ENCODE measurements around the gene GRB10.

GRB10 gene

DNA sequence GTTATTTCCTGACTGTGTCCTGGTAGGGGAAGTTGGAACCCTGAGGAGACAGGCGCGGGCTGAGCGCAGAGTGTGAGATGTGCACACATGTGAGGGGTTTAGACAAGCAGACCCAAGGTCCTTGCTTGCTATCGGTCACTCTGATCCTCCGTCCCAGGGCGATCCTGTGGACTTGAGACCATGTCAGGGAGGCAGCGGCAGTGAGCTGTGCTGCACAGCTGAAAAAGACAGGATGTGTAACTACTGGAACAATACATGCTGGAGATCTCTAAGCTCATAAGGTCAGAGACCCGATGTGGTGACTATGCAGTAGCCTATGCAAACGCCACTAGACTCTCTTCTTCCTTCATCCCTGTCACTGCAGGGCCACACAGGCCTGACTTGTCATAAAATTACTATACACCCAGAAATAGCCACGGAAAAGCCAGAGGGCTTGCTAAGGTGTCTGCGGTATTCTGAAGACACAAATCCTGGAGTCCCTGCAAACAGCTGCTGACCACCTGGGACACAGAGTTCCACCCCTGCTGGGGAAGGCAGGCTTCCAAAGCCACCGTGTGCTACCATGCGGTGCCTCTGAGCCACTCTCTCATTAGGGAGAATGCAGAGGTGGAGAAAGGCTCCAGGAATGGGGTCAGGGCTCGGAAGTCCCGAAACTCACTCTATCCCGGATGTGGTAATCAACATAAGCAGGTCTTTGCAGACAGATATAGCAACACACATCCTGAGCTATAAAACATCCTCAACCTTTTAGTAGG, 126.4 kb downstream of the GRB10 start:
- DNase-seq (ENCODE audit: low read depth in 2 of 2) = no peak

GRCh38 chr7:50655490-50655889, 127.2 kb downstream of the GRB10 start:
- no peak for DNase-seq (ENCODE audit: low read depth in 2 of 2)

- no peak for DNase-seq (ENCODE audit: low read depth in 2 of 2)
These were observed 127.7 kb downstream of the GRB10 start for GRCh38 chr7:50655020-50655419.

- no peak for DNase-seq (ENCODE audit: low read depth in 2 of 2)
These were observed 128.7 kb downstream of the GRB10 start for GRCh38 chr7:50653981-50654425.

- no peak for DNase-seq (ENCODE audit: low read depth in 2 of 2)
These were observed 129.4 kb downstream of the GRB10 start for GRCh38 chr7:50653126-50653864.

- no peak for DNase-seq (ENCODE audit: low read depth in 2 of 2)
These were observed 130.1 kb downstream of the GRB10 start for GRCh38 chr7:50652400-50653125.

- no peak for DNase-seq (ENCODE audit: low read depth in 2 of 2)
These were observed 131.3 kb downstream of the GRB10 start for GRCh38 chr7:50651271-50651989.

- no peak for DNase-seq (ENCODE audit: low read depth in 2 of 2)
These were observed 132.5 kb downstream of the GRB10 start for GRCh38 chr7:50650057-50650664.

DNA sequence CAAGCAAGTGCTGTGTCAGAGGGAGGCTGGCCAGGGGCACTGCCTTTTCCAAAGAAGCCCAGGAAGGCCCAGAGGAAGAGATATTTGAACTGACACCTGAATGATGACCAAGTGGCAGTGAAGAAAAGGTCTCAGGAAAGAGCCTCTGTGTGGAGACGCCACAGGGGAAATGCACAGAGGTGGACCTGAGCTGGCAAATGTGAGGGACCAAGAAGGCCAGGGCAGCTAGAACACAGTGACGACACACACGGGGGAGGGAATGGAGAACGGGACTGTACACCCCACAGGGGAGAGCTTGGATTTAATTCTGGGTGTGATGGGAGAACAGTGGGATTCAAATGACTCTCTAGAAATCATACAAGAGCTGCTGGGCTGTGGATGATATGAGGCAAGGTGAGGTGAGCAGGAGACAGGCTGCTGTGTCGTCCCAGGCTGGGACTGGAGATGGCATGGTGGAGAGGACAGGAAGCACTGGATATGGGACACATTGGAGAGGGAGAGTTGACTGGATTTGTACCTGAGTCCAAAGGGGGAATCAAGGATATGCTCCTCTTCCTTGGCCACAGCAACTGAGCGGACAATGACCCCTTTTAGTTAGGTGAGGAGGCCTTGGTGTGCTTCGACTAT, 133.3 kb downstream of the GRB10 start:
- no peak for DNase-seq (ENCODE audit: low read depth in 2 of 2)

GRCh38 chr7:50648570-50649169, 134.0 kb downstream of the GRB10 start:
- no peak for DNase-seq (ENCODE audit: low read depth in 2 of 2)

DNA sequence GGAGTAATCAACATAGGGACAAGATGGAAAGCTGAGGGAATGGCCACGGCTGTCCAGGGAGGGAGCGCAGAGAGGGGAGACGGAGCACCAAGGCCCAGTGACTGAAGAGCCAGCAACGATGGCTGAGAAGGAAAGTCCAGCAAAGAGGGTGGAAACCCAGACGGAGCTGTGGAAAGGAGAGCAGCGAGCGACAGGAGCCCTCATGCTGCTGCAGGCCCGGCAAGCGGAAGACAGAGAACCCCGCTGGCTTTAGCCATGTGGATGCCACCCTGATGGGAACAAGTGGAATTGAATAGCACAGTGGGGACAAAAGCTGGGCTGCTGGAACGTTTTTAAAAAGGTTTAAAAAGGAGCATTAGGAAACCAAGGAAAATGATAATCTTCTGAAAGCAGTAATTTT, 134.6 kb downstream of the GRB10 start:
- DNase-seq (ENCODE audit: low read depth in 2 of 2) = no peak

DNA sequence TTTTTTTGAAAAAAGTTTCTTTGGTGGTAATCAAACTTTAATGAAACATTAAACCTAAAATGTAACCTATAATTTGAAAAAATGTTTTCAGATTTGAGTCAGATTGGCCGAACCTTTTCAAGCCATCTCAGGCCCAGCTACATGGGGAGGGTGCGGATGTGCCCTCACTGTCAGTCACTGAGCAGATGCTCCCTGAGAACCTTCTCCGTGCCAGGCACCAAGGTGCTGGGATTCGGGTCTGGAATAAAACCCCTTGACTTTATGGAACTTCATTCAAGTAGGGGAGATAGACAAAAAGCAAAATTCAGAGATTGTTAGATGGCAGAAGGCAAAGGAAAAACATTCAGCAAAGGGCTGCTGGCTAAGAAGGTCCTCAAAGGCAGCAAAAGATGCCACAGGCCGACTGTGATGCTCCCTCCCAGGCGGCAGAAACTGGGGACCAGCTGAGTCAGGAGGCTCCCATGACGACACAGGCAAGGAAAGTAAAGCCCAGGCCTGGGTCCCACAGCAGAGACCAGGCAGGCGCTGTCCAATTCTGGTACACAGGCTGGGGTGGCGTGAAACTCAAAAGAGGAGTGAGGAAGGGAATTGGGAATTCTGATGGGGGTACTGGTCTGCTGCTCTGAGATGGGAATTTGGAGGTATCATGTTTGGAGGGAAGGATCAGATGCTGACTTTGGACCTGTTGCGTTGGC, 135.3 kb downstream of the GRB10 start:
- no peak for DNase-seq (ENCODE audit: low read depth in 2 of 2)

GRCh38 chr7:50646069-50646468, 136.6 kb downstream of the GRB10 start:
- DNase-seq (ENCODE audit: low read depth in 2 of 2) = no peak

DNA sequence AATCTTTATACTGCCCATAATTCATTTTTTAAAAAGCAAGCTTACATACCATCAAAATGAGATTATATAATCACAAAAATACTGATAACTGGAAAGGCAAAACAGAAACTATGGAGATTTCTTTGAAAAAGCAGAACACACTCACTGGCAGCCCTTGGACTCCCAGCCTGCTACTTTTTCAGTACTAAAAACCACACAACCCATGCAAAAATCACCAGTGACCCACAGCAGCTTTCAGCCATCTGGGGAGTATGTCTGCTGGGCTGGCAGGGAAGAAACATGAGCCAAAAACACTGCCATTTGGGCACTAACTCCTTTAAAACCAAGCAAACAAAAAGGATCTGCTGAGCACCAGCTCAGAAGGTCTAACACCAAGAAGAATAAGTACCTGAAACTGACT, 137.5 kb downstream of the GRB10 start:
- no peak for DNase-seq (ENCODE audit: low read depth in 2 of 2)

- DNase-seq (ENCODE audit: low read depth in 2 of 2) = no peak
These were observed 138.1 kb downstream of the GRB10 start for GRCh38 chr7:50644586-50644985.

DNA sequence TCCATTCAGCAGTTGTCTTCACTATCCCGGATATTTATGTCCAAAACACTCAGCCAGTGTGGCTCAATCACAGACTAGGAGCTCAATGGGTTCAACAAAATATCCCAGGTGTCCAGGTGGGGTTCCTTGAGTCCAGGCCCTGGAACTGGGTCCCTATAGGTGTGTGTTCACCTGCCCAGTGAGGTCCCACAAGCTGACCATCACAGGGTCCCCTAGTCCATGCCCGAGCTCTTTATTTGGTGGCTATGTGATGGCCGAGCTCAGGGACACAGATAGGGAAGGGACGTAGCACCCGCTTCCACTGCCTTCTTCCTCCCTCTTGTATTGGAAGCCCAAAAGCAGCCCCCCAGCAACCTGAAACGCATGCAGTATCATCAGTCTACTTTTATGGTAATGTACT, 138.6 kb downstream of the GRB10 start:
- DNase-seq (ENCODE audit: low read depth in 2 of 2) = no peak

DNA sequence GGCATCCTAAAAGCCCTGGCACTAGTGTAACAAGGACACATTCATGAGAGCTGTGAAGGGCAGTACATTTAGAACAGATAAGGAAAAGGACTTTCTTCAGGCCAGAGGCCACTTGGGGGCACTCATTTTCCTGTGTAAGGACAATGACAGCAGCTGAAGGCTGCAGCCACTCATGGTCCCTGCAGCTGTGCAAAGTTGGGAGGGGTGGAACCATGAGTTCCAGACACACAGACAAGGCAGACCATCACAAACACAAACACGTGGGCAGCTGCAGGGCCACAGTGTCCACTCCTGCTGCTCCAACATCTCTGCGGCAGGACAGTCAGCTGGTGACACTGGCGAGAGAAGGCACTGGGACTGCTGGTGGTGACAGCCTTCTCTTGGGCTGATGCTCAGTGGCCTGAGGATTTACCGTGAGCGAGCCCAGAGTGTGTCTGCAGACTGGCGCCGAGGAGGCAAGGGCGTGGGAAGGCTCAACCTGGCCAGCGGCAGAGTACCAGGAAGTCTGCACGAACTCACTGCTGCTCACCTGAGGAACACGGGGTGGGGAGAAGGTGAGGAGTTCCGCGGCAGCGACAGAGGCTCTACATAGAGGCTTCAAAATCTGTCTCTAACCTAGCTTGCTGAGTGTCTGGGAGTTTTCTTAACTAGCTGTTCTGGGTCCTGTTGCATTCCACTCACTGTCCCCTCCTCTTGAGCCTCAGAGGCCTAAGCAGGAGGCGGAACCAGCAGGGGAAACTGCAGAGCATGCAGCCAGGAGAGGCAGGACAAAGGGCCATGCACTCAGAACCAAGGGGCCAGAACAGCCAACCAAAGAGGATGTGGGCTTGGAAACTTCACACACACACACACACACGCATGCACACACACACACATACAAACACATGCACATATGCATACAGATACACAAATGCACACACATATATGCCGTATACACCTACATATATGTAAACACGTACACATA, 141.0 kb downstream of the GRB10 start:
- no peak for DNase-seq (ENCODE audit: low read depth in 2 of 2)

- DNase-seq (ENCODE audit: low read depth in 2 of 2) = no peak
These were observed 141.9 kb downstream of the GRB10 start for GRCh38 chr7:50640779-50641178.

DNA sequence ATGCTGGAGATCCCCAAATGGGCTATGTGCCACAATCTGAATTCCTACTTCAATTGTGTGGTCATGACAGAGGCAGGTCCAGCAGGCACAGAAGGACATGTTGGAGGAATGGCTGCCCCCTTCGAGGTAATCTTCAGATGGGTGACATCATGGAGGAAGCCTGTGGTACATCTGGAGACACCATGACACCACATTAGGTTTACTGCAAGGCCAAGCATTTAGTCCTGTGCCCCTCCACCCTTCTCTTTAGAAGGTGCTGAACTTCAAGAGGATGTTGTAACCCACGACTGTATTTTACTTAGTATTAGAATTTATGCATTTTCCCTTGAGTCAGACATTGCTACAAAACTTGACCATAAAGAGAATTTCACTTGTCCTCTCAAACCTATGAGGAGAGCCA, 142.4 kb downstream of the GRB10 start:
- no peak for DNase-seq (ENCODE audit: low read depth in 2 of 2)

All from stimulated activated CD4-positive, alpha-beta T cell treated with anti-CD3 and anti-CD28 coated beads, Interleukin-4, amount 100 ng/mL, for 48 hours (primary cell).